GM23248 (cell line): Measurements from ENCODE around the gene COQ9. TPM values are rescaled to one million over a fixed set of nuclear protein-coding genes. Genes with fewer than 3 reads are reported as not detected.

Experiments used
- DNase-seq: peaks from one replicate; pipeline ENCODE4 v3.0.0-alpha.2; 2015
- H2AFZ ChIP-seq: fragments of 200-600 bp; sonication (generic); 2 replicates; pipeline ENCODE4 v1.6.1; 2016; ENCODE audit warnings: antibody characterized with exemption
- H3F3A ChIP-seq: fragments of 200-600 bp; sonication (generic); 2 replicates; pipeline ENCODE4 v1.6.1; 2016; ENCODE audit warnings: mild to moderate bottlenecking, antibody characterized with exemption, mixed run types; ENCODE audit not compliant: insufficient read depth
- H3K27ac ChIP-seq: fragments of 200-600 bp; sonication (generic); 2 replicates; pipeline ENCODE4 v1.5.1; 2016; ENCODE audit warnings: mild to moderate bottlenecking
- H3K27me3 ChIP-seq: fragments of 200-600 bp; sonication (generic); replicated peaks from 2 replicates; pipeline ENCODE4 v1.6.1; 2016; ENCODE audit warnings: mild to moderate bottlenecking; ENCODE audit not compliant: insufficient read depth
- H3K36me3 ChIP-seq: fragments of 200-600 bp; sonication (generic); 2 replicates; pipeline ENCODE4 v1.6.1; 2016; ENCODE audit warnings: low read depth, mild to moderate bottlenecking
- H3K4me1 ChIP-seq: fragments of 200-600 bp; sonication (generic); 2 replicates; pipeline ENCODE4 v1.6.1; 2016; ENCODE audit warnings: mild to moderate bottlenecking; ENCODE audit not compliant: insufficient read depth
- H3K4me2 ChIP-seq: fragments of 200-600 bp; sonication (generic); one replicate; pipeline ENCODE4 v1.6.1; 2016; ENCODE audit warnings: mild to moderate bottlenecking; ENCODE audit not compliant: unreplicated experiment
- H3K4me3 ChIP-seq: fragments of 200-600 bp; sonication (generic); 2 replicates; pipeline ENCODE4 v1.5.1; 2016; ENCODE audit warnings: mild to moderate bottlenecking
- H3K79me2 ChIP-seq: fragments of 200-600 bp; sonication (generic); 2 replicates; pipeline ENCODE4 v1.6.1; 2016; ENCODE audit warnings: mild to moderate bottlenecking; ENCODE audit not compliant: insufficient read depth
- H3K9ac ChIP-seq: fragments of 200-600 bp; sonication (generic); 2 replicates; pipeline ENCODE4 v1.6.1; 2016; ENCODE audit warnings: mild to moderate bottlenecking
- H3K9me2 ChIP-seq: fragments of 200-600 bp; sonication (generic); 2 replicates; pipeline ENCODE4 v1.6.1; 2016; ENCODE audit warnings: mixed run types, mild to moderate bottlenecking, moderate library complexity; ENCODE audit not compliant: insufficient read depth
- H3K9me3 ChIP-seq: fragments of 200-600 bp; sonication (generic); one replicate; pipeline ENCODE4 v1.6.1; 2017; ENCODE audit warnings: low read depth
- H4K20me1 ChIP-seq: fragments of 200-600 bp; sonication (generic); 2 replicates; pipeline ENCODE4 v1.6.0; 2016; ENCODE audit not compliant: insufficient read depth
- EZH2 ChIP-seq: fragments of 200-600 bp; sonication (generic); IDR thresholded peaks from 2 replicates; pipeline ENCODE4 v1.6.1; 2018; ENCODE audit warnings: antibody characterized with exemption, mild to moderate bottlenecking; ENCODE audit not compliant: insufficient read depth, poor library complexity, severe bottlenecking
- EZH2phosphoT487 ChIP-seq: fragments of 200-600 bp; sonication (generic); IDR thresholded peaks from 2 replicates; pipeline ENCODE4 v1.6.1; 2018; ENCODE audit warnings: antibody characterized with exemption, moderate library complexity, mild to moderate bottlenecking, low read depth; ENCODE audit not compliant: insufficient read depth
- WGBS, 2 experiments: methylation state at CpG; one replicate each; pipeline ENCODE4 v1.1.6; 2015 to 2017; ENCODE audit warnings: low lambda C conversion rate in 2 of 2, low coverage in 1 of 2; ENCODE audit errors: missing lambda C conversion rate in 2 of 2; 5-methylcytosine and 5-hydroxymethylcytosine counted together
- in situ Hi-C: fragments of 300-500 bp; cut with MboI; formaldehyde crosslinking; loops from 2 replicates; pipeline ENCODE4 v1.15.0; 2020
- polyA plus RNA-seq: library from polyadenylated mRNA; unstranded; fragments of >200 nt; fragmentation: Nextera tagmentation; extraction: Ambion mirVana; gene quantifications from 2 replicates; pipeline ENCODE4 v1.2.1, GENCODE V29; 2016
- total RNA-seq: library from RNA; depleted of rRNA; stranded (reverse); fragments of >200 nt; shearing (Covaris generic); gene quantifications from 2 replicates; pipeline ENCODE4 v1.2.3, GENCODE V29; 2014

The COQ9 gene
- total and polyA plus RNA-seq, 2 experiments from 2014 or later: 41.3 to 41.8 TPM

DNA sequence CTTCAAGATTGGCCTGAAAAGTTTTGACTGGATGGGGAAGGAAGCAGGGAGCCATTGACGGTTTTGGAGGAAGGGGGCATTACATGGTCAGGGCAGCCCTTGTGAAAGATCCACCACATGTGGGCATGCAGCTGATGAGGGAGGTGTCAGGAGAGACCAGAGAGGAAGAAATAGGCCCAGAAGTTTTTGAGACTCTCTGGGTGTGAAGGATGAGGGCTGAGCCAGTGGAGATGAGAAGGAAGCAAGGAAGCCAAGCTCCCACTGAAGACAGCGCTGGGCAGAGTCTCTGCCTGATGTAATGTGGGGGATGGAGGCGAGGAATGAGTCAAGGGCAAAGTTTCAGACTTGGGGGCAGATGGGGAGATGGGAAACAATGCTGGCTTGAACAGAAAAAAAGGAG, 42.2 kb upstream of the COQ9 start:
- no peaks in the 10 kb centered on the region for H3K9me3 ChIP-seq
- H3K9me2 ChIP-seq: no peaks in the 10 kb centered on the region
- no peak overlapping the region for H3K4me2 ChIP-seq
- H3K79me2 ChIP-seq: no peaks in the 10 kb centered on the region
- no peak overlapping the region for H3K4me3 ChIP-seq
- H2AFZ ChIP-seq: no peak overlapping the region
- H3K36me3 ChIP-seq: no peaks in the 10 kb centered on the region
- H4K20me1 ChIP-seq: no peaks in the 10 kb centered on the region
- DNase-seq: peak; percentile 23
- H3K27ac ChIP-seq: no peak overlapping the region
- H3F3A ChIP-seq: no peaks in the 10 kb centered on the region
- in situ Hi-C loops: no loop called here
- TF ChIP-seq EZH2phosphoT487 (no peak), EZH2 (no peak)
- no peaks in the 10 kb centered on the region; the same call in 1 of the 2 replicates for H3K27me3 ChIP-seq
- no peak overlapping the region for H3K9ac ChIP-seq
- H3K4me1 ChIP-seq: no peaks in the 10 kb centered on the region
- 32 to 35% methylated on average over 3 of the region's 3 CpGs for WGBS, 2 experiments

GRCh38 chr16:57406881-57407280, 40.4 kb upstream of the COQ9 start:
- Histone ChIP-seq H2AFZ (no peak overlapping the region), H3K27ac (no peak overlapping the region), H3K4me3 (no peak overlapping the region), H3K4me1 (no peaks in the 10 kb centered on the region), H3K9me3 (no peaks in the 10 kb centered on the region), H3K36me3 (no peaks in the 10 kb centered on the region), H3K9me2 (no peaks in the 10 kb centered on the region), H3F3A (no peaks in the 10 kb centered on the region), H4K20me1 (no peaks in the 10 kb centered on the region), H3K4me2 (no peak overlapping the region), H3K27me3 (peaks cover 12% of the 10 kb centered on the region; the same call in 1 of the 2 replicates), H3K79me2 (no peaks in the 10 kb centered on the region), H3K9ac (no peak overlapping the region)
- DNase-seq: no peak
- in situ Hi-C loops: no loop called here
- no peak for TF ChIP-seq EZH2
- TF ChIP-seq EZH2phosphoT487: no peak
- 59 to 78% methylated on average over 2 of the region's 2 CpGs for WGBS, 2 experiments

- Histone ChIP-seq H3K79me2 (no peaks in the 10 kb centered on the region), H3K4me3 (no peak overlapping the region), H3K9ac (no peak overlapping the region), H4K20me1 (no peaks in the 10 kb centered on the region), H3K9me2 (no peaks in the 10 kb centered on the region), H3K4me1 (no peaks in the 10 kb centered on the region), H3K4me2 (no peak overlapping the region), H3K27ac (no peak overlapping the region), H2AFZ (no peak overlapping the region), H3K27me3 (peaks cover 16% of the 10 kb centered on the region), H3F3A (no peaks in the 10 kb centered on the region), H3K36me3 (no peaks in the 10 kb centered on the region), H3K9me3 (no peaks in the 10 kb centered on the region)
- in situ Hi-C loops: no loop called here
- TF ChIP-seq EZH2phosphoT487: no peak
- TF ChIP-seq EZH2: no peak
- no peak for DNase-seq
- WGBS, 2 experiments: 44 to 61% methylated on average over 5 of the region's 5 CpGs
Observed at GRCh38 chr16:57407521-57408353, 39.5 kb upstream of the COQ9 start.

DNA sequence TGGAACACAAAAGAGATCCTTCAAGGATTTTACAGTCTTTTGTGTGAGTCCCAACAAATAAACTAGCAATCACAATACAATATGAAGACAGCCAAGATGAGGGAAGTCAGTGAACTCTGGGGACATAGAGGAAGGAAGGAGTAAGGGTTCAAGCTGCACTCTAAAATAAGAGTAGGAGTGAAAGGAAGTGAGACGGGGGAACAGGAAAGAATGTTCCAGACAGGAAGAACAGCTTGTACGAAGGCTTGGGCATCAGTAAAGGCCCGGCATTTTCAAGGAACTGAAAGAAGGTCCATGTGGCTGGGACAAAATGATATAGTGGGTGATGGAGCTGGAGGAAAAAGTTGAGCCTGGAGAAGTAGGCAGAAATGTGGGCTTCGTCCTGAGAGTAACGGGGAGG, 38.2 kb upstream of the COQ9 start:
- WGBS, 2 experiments: 60 to 65% methylated on average over 5 of the region's 5 CpGs
- Histone ChIP-seq H3K79me2 (no peaks in the 10 kb centered on the region), H2AFZ (no peak overlapping the region), H3K4me2 (no peak overlapping the region), H3K4me1 (no peaks in the 10 kb centered on the region), H3K27ac (no peak overlapping the region), H3K4me3 (no peak overlapping the region), H3K27me3 (peaks cover 27% of the 10 kb centered on the region), H4K20me1 (no peaks in the 10 kb centered on the region), H3K9ac (no peak overlapping the region), H3K9me2 (no peaks in the 10 kb centered on the region), H3K36me3 (no peaks in the 10 kb centered on the region), H3F3A (no peaks in the 10 kb centered on the region), H3K9me3 (no peaks in the 10 kb centered on the region)
- no peak for DNase-seq
- TF ChIP-seq EZH2phosphoT487: no peak
- TF ChIP-seq EZH2: no peak
- in situ Hi-C loops: no loop called here
